Measurements from ENCODE around the gene NDFIP1. TPM values are rescaled to one million over a fixed set of nuclear protein-coding genes. Genes with fewer than 3 reads are reported as not detected.

The NDFIP1 gene
- total RNA-seq, 3 donors from 2014 or later, result 115 to 135 (median 117) TPM

GRCh38 chr5:142091012-142091411, 17.6 kb upstream of the NDFIP1 start:
- no peak for TF ChIP-seq CTCF (IDR thresholded peaks at IDR 0.05)
- TF ChIP-seq POLR2AphosphoS5 (IDR thresholded peaks at IDR 0.05), result no peak
- no peak for TF ChIP-seq POLR2A (IDR thresholded peaks at IDR 0.05)
- no peaks in the 10 kb centered on the region for H3K27me3 ChIP-seq
- H3K27ac ChIP-seq, result no peak overlapping the region
- no peaks in the 10 kb centered on the region for H3K4me1 ChIP-seq
- no peaks in the 10 kb centered on the region for H3K9me3 ChIP-seq
- no peak for DNase-seq (ENCODE audit: low spot score in 2 of 2)
- no peak overlapping the region for H3K4me3 ChIP-seq
- no peaks in the 10 kb centered on the region for H3K36me3 ChIP-seq
- intact Hi-C loops (cut with DNase I; ENCODE audit: low total_unique reads), result no loop called here

GRCh38 chr5:142091922-142092321, 16.7 kb upstream of the NDFIP1 start:
- H3K4me1 ChIP-seq, result no peaks in the 10 kb centered on the region

GRCh38 chr5:142095035-142095434, 13.5 kb upstream of the NDFIP1 start:
- Histone ChIP-seq H3K27me3 (no peaks in the 10 kb centered on the region), H3K4me1 (no peaks in the 10 kb centered on the region), H3K9me3 (no peaks in the 10 kb centered on the region), H3K36me3 (no peaks in the 10 kb centered on the region), H3K4me3 (no peak overlapping the region), H3K27ac (peak overlapping the region; percentile 16 to 57)
- no peak for DNase-seq (ENCODE audit: low spot score in 2 of 2)
- TF ChIP-seq POLR2A (IDR thresholded peaks at IDR 0.05) (no peak), POLR2AphosphoS5 (IDR thresholded peaks at IDR 0.05) (no peak), CTCF (IDR thresholded peaks at IDR 0.05) (no peak)
- intact Hi-C loops (cut with DNase I; ENCODE audit: low total_unique reads), result no loop called here

More at GRCh38 chr5:142091922-142092321, 16.7 kb upstream of the NDFIP1 start:
- Histone ChIP-seq H3K27ac (no peak overlapping the region), H3K36me3 (no peaks in the 10 kb centered on the region), H3K9me3 (no peaks in the 10 kb centered on the region), H3K27me3 (no peaks in the 10 kb centered on the region), H3K4me3 (no peak overlapping the region)
- intact Hi-C loops (cut with DNase I; ENCODE audit: low total_unique reads), result no loop called here
- TF ChIP-seq POLR2AphosphoS5 (IDR thresholded peaks at IDR 0.05) (no peak), POLR2A (IDR thresholded peaks at IDR 0.05) (no peak)
- no peak for DNase-seq (ENCODE audit: low spot score in 2 of 2)

- Histone ChIP-seq H3K4me1 (no peaks in the 10 kb centered on the region), H3K4me3 (no peak overlapping the region), H3K27me3 (no peaks in the 10 kb centered on the region), H3K36me3 (no peaks in the 10 kb centered on the region), H3K9me3 (no peaks in the 10 kb centered on the region), H3K27ac (peak overlapping the region; percentile 16 to 57)
- peak in 1 of 2 donors; percentile 35 for DNase-seq (ENCODE audit: low spot score in 2 of 2)
- TF ChIP-seq POLR2A (IDR thresholded peaks at IDR 0.05) (no peak), POLR2AphosphoS5 (IDR thresholded peaks at IDR 0.05) (no peak), CTCF (IDR thresholded peaks at IDR 0.05) (no peak)
- intact Hi-C loops (cut with DNase I; ENCODE audit: low total_unique reads), result no loop called here
Observed at GRCh38 chr5:142095651-142096330, 12.8 kb upstream of the NDFIP1 start.

GRCh38 chr5:142096382-142096781, 12.2 kb upstream of the NDFIP1 start:
- H3K27ac ChIP-seq, result no peak overlapping the region
- no peaks in the 10 kb centered on the region for H3K9me3 ChIP-seq
- no peaks in the 10 kb centered on the region for H3K27me3 ChIP-seq
- no peak for TF ChIP-seq POLR2AphosphoS5 (IDR thresholded peaks at IDR 0.05)
- no peak for TF ChIP-seq POLR2A (IDR thresholded peaks at IDR 0.05)
- no peak for TF ChIP-seq CTCF (IDR thresholded peaks at IDR 0.05)
- no peak for DNase-seq (ENCODE audit: low spot score in 2 of 2)
- no peak overlapping the region for H3K4me3 ChIP-seq
- H3K36me3 ChIP-seq, result no peaks in the 10 kb centered on the region
- no peaks in the 10 kb centered on the region for H3K4me1 ChIP-seq
- intact Hi-C loops (cut with DNase I; ENCODE audit: low total_unique reads), result no loop called here

Data from breast epithelium (tissue), 4 donors.